Measurements from ENCODE around the gene DDX39B.

GRCh38 chr6:31538805-31539400, 2.9 kb downstream of the DDX39B start:
- TF ChIP-seq, protein P1, sequence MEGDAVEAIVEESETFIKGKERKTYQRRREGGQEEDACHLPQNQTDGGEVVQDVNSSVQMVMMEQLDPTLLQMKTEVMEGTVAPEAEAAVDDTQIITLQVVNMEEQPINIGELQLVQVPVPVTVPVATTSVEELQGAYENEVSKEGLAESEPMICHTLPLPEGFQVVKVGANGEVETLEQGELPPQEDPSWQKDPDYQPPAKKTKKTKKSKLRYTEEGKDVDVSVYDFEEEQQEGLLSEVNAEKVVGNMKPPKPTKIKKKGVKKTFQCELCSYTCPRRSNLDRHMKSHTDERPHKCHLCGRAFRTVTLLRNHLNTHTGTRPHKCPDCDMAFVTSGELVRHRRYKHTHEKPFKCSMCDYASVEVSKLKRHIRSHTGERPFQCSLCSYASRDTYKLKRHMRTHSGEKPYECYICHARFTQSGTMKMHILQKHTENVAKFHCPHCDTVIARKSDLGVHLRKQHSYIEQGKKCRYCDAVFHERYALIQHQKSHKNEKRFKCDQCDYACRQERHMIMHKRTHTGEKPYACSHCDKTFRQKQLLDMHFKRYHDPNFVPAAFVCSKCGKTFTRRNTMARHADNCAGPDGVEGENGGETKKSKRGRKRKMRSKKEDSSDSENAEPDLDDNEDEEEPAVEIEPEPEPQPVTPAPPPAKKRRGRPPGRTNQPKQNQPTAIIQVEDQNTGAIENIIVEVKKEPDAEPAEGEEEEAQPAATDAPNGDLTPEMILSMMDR (IDR thresholded peaks at IDR 0.05), result no peak
- no peak for TF ChIP-seq EP300 (IDR thresholded peaks at IDR 0.05)
